Activated CD4-positive, alpha-beta T cell treated with anti-CD3 and anti-CD28 coated beads, Interleukin-2, amount 50 U/mL, for 1 hour (primary cell): Measurements from ENCODE around the gene ANAPC10.
"Not testable (repeated sequence)": the region's sequence is repeated elsewhere in the genome, so short reads cannot be mapped to it uniquely, and the experiment has no call there.

ENCODE experiments used
- DNase-seq: peaks from one replicate; pipeline ENCODE4 v3.0.0-alpha.2; 2020

The ANAPC10 gene

DNA sequence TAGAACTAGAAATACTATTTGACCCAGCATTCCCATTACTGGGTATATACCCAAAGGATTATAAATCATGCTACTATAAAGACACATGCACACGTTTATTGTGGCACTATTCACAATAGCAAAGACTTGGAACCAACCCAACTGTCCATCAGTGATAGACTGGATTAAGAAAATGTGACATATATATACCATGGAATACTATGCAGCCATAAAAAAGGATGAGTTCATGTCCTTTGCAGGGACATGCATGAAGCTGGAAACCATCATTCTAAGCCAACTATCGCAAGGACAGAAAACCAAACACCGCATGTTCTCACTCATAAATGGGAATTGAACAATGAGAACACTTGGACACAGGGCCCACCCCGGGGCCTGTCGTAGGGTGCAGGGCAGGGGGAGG is 97.3 kb downstream of the ANAPC10 start:
- DNase-seq: not testable (repeated sequence)

DNA sequence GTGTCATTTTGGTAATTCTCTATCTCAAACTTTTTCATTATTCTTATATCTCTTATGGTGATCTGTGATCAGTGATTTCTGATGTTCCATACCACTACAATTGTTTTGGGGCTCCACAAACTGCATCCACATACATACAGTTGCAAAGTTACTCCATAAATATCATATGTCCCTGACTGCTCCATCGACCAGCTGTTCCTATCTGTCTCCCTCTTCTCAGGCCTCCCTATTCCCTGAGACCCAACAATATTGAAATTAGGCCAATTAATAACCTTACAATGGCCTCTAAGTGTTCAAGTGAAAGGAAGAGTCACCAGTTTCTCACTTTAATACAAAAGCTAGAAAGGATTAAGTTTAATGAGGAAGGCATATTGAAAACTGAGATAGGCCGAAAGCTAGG is 108.7 kb downstream of the ANAPC10 start:
- DNase-seq: no peak

- no peak for DNase-seq
Observed at GRCh38 chr4:144985531-144985930, 112.5 kb downstream of the ANAPC10 start.

DNA sequence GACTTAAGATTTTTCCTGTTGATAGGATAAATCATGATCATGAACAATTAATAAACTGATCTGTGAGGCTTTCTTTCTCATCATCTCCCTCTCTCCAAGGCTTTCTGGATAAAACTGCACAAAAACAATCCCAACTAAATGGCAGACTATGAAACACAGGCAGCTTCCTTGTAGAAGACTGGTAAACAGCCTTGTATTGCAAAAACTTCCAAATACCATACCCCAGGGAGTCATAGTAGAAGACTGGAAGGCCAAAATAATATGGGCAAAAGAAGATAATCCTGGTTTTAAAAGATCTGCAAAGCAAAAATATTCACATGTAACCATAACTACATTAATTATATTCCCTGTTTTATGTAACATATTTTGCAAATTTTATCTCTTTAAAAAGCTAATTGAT is 113.0 kb downstream of the ANAPC10 start:
- no peak for DNase-seq

- DNase-seq: no peak
Observed at GRCh38 chr4:144984241-144984640, 113.8 kb downstream of the ANAPC10 start.

GRCh38 chr4:144975718-144976117 is 122.3 kb downstream of the ANAPC10 start:
- DNase-seq: no peak

DNA sequence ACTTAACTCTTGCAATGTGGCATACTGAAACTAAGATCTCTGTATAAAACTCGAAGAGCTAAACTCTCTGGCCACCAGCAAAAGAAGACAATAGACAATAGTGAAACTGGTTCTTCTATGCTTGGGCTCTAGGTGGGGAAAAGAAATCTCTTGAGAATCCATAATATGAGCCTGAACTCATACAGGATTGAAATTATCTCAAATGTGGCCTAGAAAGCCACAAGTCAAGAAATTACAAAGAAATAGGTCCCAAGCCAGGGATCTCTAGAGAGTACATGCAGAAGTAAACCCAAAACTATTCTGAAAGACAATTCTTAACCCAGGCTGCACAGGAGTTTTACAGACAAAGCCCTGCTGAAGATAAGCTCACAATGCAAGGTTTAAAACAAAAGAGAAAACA is 127.4 kb downstream of the ANAPC10 start:
- no peak for DNase-seq

- DNase-seq: no peak
Observed at GRCh38 chr4:144969821-144970220, 128.2 kb downstream of the ANAPC10 start.

- no peak for DNase-seq
Observed at GRCh38 chr4:144968606-144969005, 129.4 kb downstream of the ANAPC10 start.

DNA sequence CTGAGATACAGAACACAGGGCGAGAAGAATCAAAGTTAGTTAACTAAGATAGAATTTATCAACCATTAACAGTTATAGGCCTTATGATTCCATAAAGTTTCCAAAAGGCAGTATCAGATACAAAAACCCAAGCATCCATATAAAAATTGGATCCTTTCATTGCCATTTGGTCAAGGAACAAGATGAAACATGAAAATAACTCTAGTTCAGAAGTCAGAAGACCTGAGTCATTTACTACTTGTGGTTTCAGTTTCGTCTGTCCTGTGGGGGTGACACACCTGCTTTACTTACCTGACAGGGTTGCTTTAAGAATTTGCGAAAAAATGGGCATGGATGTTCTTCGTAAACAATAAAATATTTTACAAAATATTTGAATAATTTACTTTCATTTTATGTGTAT is 130.8 kb downstream of the ANAPC10 start:
- no peak for DNase-seq

GRCh38 chr4:144962300-144962699 is 135.7 kb downstream of the ANAPC10 start:
- no peak for DNase-seq

GRCh38 chr4:144955104-144955503 is 142.9 kb downstream of the ANAPC10 start:
- no peak for DNase-seq

GRCh38 chr4:144954230-144954629 is 143.8 kb downstream of the ANAPC10 start:
- no peak for DNase-seq

DNA sequence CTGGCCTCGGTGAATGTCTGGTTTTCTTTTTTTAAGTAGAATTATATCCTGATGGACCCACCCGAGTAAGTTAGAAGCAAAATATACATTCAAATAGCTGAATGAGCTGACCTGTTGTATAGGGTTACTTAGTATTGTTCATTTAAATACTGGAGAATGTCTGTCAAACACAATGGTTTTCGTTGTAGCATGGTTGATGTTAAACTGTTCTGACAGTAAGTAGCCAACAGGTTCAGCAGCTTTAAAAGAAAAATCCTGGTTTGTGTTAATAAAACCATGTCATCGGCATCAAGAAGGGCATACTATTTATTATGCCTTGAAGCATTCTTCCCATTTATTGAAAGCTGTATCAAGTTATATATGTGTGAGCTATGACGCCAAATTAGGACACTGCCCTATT is 149.6 kb downstream of the ANAPC10 start:
- DNase-seq: no peak

GRCh38 chr4:144948009-144948408 is 150.0 kb downstream of the ANAPC10 start:
- no peak for DNase-seq
